GM15510 (cell line): ENCODE data around the gene VWA5B1.

ENCODE experiments used
- POLR2A ChIP-seq: IDR thresholded peaks from 3 replicates; pipeline ENCODE4 v1.6.1; 2011; ENCODE audit warnings: borderline replicate concordance; ENCODE audit not compliant: insufficient read length; ENCODE audit errors: extremely low read depth

VWA5B1 gene

GRCh38 chr1:20386323-20387081, 95.8 kb downstream of the VWA5B1 start:
- no peak for TF ChIP-seq POLR2A

- TF ChIP-seq POLR2A: no peak
Observed at GRCh38 chr1:20389571-20389970, 98.9 kb downstream of the VWA5B1 start.

- no peak for TF ChIP-seq POLR2A
Observed at GRCh38 chr1:20390589-20391331, 100.1 kb downstream of the VWA5B1 start.

- no peak for TF ChIP-seq POLR2A
Observed at GRCh38 chr1:20395255-20395654, 104.6 kb downstream of the VWA5B1 start.

GRCh38 chr1:20398744-20399143, 108.1 kb downstream of the VWA5B1 start:
- no peak for TF ChIP-seq POLR2A

- no peak for TF ChIP-seq POLR2A
Observed at GRCh38 chr1:20399196-20399595, 108.5 kb downstream of the VWA5B1 start.

GRCh38 chr1:20399606-20400180, 109.0 kb downstream of the VWA5B1 start:
- TF ChIP-seq POLR2A: no peak

- TF ChIP-seq POLR2A: no peak
Observed at GRCh38 chr1:20400341-20401177, 109.9 kb downstream of the VWA5B1 start.

GRCh38 chr1:20401405-20402010, 110.8 kb downstream of the VWA5B1 start:
- no peak for TF ChIP-seq POLR2A

GRCh38 chr1:20402585-20403422, 112.1 kb downstream of the VWA5B1 start:
- TF ChIP-seq POLR2A: no peak

GRCh38 chr1:20403423-20404145, 112.9 kb downstream of the VWA5B1 start:
- TF ChIP-seq POLR2A: no peak

- TF ChIP-seq POLR2A: no peak
Observed at GRCh38 chr1:20404466-20404865, 113.8 kb downstream of the VWA5B1 start.
